ENCODE results near the gene ZC3H4.
A peak's percentile ranks its signal among the peaks of the same experiment; 100 is the strongest.
"Not testable (repeated sequence)": the region's sequence is repeated elsewhere in the genome, so short reads cannot be mapped to it uniquely, and the experiment has no call there.

ZC3H4 gene

DNA sequence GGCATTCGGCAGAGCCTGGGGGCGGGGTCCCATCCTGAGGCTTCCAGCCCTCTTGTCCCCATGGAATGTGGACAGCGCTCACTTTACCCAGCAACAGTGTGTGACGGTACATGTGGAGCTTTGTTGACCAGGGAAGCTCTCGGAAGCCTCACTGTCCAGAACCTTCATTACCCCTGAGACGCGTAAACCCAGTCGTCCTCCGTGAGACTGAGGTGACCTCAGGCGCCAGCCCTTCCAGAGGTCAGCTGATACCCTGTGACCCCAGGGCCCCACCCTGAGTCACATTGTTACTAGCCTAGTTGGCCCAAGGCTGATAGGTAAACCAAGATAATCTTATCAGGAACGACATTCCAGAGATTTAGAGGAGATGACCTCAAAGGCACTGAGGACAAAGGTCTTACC, 55.0 kb downstream of the ZC3H4 start:
- no peaks in the 10 kb centered on the region for H3K9me3 ChIP-seq (ENCODE audit: control insufficient read depth in 5 of 5, low read length in 5 of 5)
- no peaks in the 10 kb centered on the region for H3K36me3 ChIP-seq (ENCODE audit: control insufficient read depth in 5 of 5, insufficient read depth in 5 of 5, low read length in 5 of 5)
- H3K4me3 ChIP-seq (ENCODE audit: low read depth in 1 of 5, low read length in 5 of 5) = no peak overlapping the region
- no peak overlapping the region for H3K9ac ChIP-seq (ENCODE audit: low read length in 5 of 5)
- H3K27ac ChIP-seq (ENCODE audit: low read depth, low read length) = no peak overlapping the region
- H3K4me1 ChIP-seq (ENCODE audit: control insufficient read depth in 5 of 5, insufficient read depth in 5 of 5, low read length in 5 of 5) = no peaks in the 10 kb centered on the region
- no peaks in the 10 kb centered on the region for H3K27me3 ChIP-seq (ENCODE audit: control insufficient read depth in 5 of 5, insufficient read depth in 4 of 5, low read length in 5 of 5)

DNA sequence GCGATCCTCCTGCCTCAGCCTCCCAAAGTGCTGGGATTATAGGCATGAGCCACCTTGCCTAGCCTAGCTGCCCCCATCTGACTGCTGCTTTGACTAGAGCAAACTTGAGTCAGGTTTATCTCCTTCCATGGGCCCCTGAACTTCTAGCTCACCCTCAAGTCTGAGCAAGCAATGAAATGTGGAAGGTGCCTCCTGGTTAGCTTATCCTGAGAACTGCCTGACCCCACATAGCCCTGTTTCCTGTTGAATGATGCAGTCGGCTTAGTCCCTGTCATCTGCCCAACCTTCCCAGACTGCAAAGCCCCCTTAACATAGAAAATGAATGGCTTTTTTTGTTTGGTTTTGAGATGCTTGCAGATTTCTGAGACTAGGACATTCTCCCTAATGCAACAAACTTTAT, 56.2 kb downstream of the ZC3H4 start:
- no peaks in the 10 kb centered on the region for H3K27me3 ChIP-seq (ENCODE audit: control insufficient read depth in 5 of 5, insufficient read depth in 4 of 5, low read length in 5 of 5)
- H3K36me3 ChIP-seq (ENCODE audit: control insufficient read depth in 5 of 5, insufficient read depth in 5 of 5, low read length in 5 of 5) = no peaks in the 10 kb centered on the region
- no peak overlapping the region for H3K4me3 ChIP-seq (ENCODE audit: low read depth in 1 of 5, low read length in 5 of 5)
- H3K9me3 ChIP-seq (ENCODE audit: control insufficient read depth in 5 of 5, low read length in 5 of 5) = no peaks in the 10 kb centered on the region
- no peaks in the 10 kb centered on the region for H3K4me1 ChIP-seq (ENCODE audit: control insufficient read depth in 5 of 5, insufficient read depth in 5 of 5, low read length in 5 of 5)
- H3K27ac ChIP-seq (ENCODE audit: low read depth, low read length) = no peak overlapping the region
- no peak overlapping the region for H3K9ac ChIP-seq (ENCODE audit: low read length in 5 of 5)

GRCh38 chr19:47056411-47056810, 57.2 kb downstream of the ZC3H4 start:
- H3K4me3 ChIP-seq (ENCODE audit: low read depth in 1 of 5, low read length in 5 of 5) = no peak overlapping the region
- no peak overlapping the region for H3K9ac ChIP-seq (ENCODE audit: low read length in 5 of 5)
- no peaks in the 10 kb centered on the region for H3K36me3 ChIP-seq (ENCODE audit: control insufficient read depth in 5 of 5, insufficient read depth in 5 of 5, low read length in 5 of 5)
- H3K9me3 ChIP-seq (ENCODE audit: control insufficient read depth in 5 of 5, low read length in 5 of 5) = no peaks in the 10 kb centered on the region
- no peaks in the 10 kb centered on the region for H3K27me3 ChIP-seq (ENCODE audit: control insufficient read depth in 5 of 5, insufficient read depth in 4 of 5, low read length in 5 of 5)
- H3K4me1 ChIP-seq (ENCODE audit: control insufficient read depth in 5 of 5, insufficient read depth in 5 of 5, low read length in 5 of 5) = no peaks in the 10 kb centered on the region
- no peak overlapping the region for H3K27ac ChIP-seq (ENCODE audit: low read depth, low read length)

- not testable (repeated sequence) for H3K27ac ChIP-seq (ENCODE audit: low read depth, low read length); H3K9ac ChIP-seq (ENCODE audit: low read length in 5 of 5); H3K9me3 ChIP-seq (ENCODE audit: control insufficient read depth in 5 of 5, low read length in 5 of 5); H3K36me3 ChIP-seq (ENCODE audit: control insufficient read depth in 5 of 5, insufficient read depth in 5 of 5, low read length in 5 of 5); H3K4me3 ChIP-seq (ENCODE audit: low read depth in 1 of 5, low read length in 5 of 5); H3K27me3 ChIP-seq (ENCODE audit: control insufficient read depth in 5 of 5, insufficient read depth in 4 of 5, low read length in 5 of 5)
- peaks cover 0 to 16% (median 11%) of the 10 kb centered on the region in 5 donors for H3K4me1 ChIP-seq (ENCODE audit: control insufficient read depth in 5 of 5, insufficient read depth in 5 of 5, low read length in 5 of 5)
Observed at GRCh38 chr19:47050562-47050961, 63.0 kb downstream of the ZC3H4 start.

- Histone ChIP-seq H3K36me3 (ENCODE audit: control insufficient read depth in 5 of 5, insufficient read depth in 5 of 5, low read length in 5 of 5) (peaks cover 0 to 12% (median 0%) of the 10 kb centered on the region in 5 donors), H3K9me3 (ENCODE audit: control insufficient read depth in 5 of 5, low read length in 5 of 5) (no peaks in the 10 kb centered on the region), H3K4me1 (ENCODE audit: control insufficient read depth in 5 of 5, insufficient read depth in 5 of 5, low read length in 5 of 5) (peaks cover 0 to 16% (median 11%) of the 10 kb centered on the region in 5 donors), H3K27ac (ENCODE audit: low read depth, low read length) (no peak overlapping the region), H3K4me3 (ENCODE audit: low read depth in 1 of 5, low read length in 5 of 5) (peak overlapping the region in 2 of 5 donors; percentile 2 to 87), H3K27me3 (ENCODE audit: control insufficient read depth in 5 of 5, insufficient read depth in 4 of 5, low read length in 5 of 5) (no peaks in the 10 kb centered on the region), H3K9ac (ENCODE audit: low read length in 5 of 5) (no peak overlapping the region)
Observed at GRCh38 chr19:47049307-47049700, 64.3 kb downstream of the ZC3H4 start.

- Histone ChIP-seq H3K27me3 (ENCODE audit: control insufficient read depth in 5 of 5, insufficient read depth in 4 of 5, low read length in 5 of 5) (no peaks in the 10 kb centered on the region), H3K27ac (ENCODE audit: low read depth, low read length) (peak overlapping the region; percentile 75), H3K4me3 (ENCODE audit: low read depth in 1 of 5, low read length in 5 of 5) (peak overlapping the region; percentile 72 to 87 (median 81)), H3K9ac (ENCODE audit: low read length in 5 of 5) (peak overlapping the region in 4 of 5 donors; percentile 57 to 77 (median 66)), H3K4me1 (ENCODE audit: control insufficient read depth in 5 of 5, insufficient read depth in 5 of 5, low read length in 5 of 5) (peaks cover 0 to 16% (median 11%) of the 10 kb centered on the region in 5 donors), H3K36me3 (ENCODE audit: control insufficient read depth in 5 of 5, insufficient read depth in 5 of 5, low read length in 5 of 5) (peaks cover 0 to 12% (median 0%) of the 10 kb centered on the region in 5 donors), H3K9me3 (ENCODE audit: control insufficient read depth in 5 of 5, low read length in 5 of 5) (no peaks in the 10 kb centered on the region)
Observed at GRCh38 chr19:47047763-47048405, 65.7 kb downstream of the ZC3H4 start.

GRCh38 chr19:47047272-47047762, 66.3 kb downstream of the ZC3H4 start:
- no peaks in the 10 kb centered on the region for H3K27me3 ChIP-seq (ENCODE audit: control insufficient read depth in 5 of 5, insufficient read depth in 4 of 5, low read length in 5 of 5)
- H3K9ac ChIP-seq (ENCODE audit: low read length in 5 of 5) = peak overlapping the region in 1 of 5 donors; percentile 77
- H3K36me3 ChIP-seq (ENCODE audit: control insufficient read depth in 5 of 5, insufficient read depth in 5 of 5, low read length in 5 of 5) = peaks cover 0 to 12% (median 0%) of the 10 kb centered on the region in 5 donors
- no peaks in the 10 kb centered on the region for H3K9me3 ChIP-seq (ENCODE audit: control insufficient read depth in 5 of 5, low read length in 5 of 5)
- peak overlapping the region; percentile 72 to 87 (median 81) for H3K4me3 ChIP-seq (ENCODE audit: low read depth in 1 of 5, low read length in 5 of 5)
- peaks cover 0 to 16% (median 11%) of the 10 kb centered on the region in 5 donors for H3K4me1 ChIP-seq (ENCODE audit: control insufficient read depth in 5 of 5, insufficient read depth in 5 of 5, low read length in 5 of 5)
- H3K27ac ChIP-seq (ENCODE audit: low read depth, low read length) = no peak overlapping the region

DNA sequence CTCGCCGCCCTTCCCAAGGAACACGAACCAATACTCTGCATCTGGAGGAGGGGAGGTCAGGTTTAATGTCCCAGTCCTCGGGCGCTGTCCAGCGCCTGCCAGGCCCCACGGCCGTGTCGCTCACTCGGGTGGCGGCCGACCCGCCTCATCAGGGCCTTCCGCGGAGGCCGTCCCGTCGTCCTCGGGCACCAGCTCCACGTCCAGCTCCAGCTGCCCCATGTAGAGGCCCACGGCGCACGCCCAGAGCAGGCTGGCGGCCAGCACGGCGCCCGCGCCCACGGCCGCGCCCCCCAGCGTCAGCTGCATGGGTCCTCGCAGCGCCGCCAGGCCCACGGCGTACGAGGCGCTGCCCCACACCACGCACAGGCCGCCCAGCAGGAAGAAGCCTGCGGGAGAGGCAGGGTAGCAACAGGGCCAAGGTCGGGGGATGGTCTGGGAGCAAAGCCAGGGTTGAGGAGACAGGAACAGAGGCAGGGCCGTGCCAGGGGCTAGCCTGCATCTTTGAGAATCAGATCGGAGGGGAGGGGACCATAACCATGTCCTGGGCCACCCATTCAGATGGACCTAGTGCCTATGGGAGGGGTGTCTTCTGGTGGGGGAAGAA, 67.6 kb downstream of the ZC3H4 start:
- Histone ChIP-seq H3K27me3 (ENCODE audit: control insufficient read depth in 5 of 5, insufficient read depth in 4 of 5, low read length in 5 of 5) (no peaks in the 10 kb centered on the region), H3K4me1 (ENCODE audit: control insufficient read depth in 5 of 5, insufficient read depth in 5 of 5, low read length in 5 of 5) (peaks cover 0 to 16% (median 11%) of the 10 kb centered on the region in 5 donors), H3K9me3 (ENCODE audit: control insufficient read depth in 5 of 5, low read length in 5 of 5) (no peaks in the 10 kb centered on the region)

DNA sequence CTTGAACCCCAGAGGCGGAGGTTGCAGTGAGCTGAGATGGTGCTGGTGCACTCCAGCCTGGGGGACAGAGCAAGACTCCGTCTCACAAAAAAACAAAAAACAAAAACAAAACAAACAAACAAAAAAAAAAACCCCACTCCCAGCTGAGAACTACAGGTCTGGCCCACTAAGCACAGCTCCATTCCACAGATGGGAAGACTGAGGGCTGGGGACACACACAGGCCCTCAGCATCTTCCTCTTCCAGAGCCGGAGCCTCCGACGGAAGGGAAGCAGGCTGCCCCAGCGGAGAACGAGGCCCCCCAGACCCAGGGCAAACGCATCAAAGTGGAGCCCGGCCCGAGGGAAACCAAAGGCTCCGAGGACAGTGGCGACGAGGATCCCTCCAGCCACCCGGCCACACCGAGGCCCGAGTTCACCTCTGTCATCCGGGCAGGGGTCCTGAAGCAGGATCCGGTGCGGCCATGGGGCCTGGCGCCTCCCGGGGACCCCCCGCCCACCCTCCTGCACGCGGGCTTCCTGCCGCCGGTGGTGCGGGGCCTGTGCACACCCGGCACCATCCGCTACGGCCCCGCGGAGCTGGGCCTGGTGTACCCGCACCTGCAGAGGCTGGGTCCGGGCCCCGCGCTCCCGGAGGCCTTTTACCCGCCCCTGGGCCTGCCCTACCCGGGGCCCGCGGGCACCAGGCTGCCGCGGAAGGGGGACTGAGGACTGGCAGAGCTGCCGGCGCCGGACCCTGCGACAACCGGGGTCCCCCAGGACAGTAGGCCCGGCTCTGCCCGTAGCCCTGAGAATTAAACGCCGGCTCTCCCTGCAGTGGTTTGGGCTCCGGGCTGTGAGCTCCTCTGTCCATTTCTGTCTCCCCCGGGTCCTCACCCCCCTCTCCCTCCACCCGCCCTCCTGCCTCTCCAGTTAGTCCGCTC, 68.4 kb downstream of the ZC3H4 start:
- Histone ChIP-seq H3K4me3 (ENCODE audit: low read depth in 1 of 5, low read length in 5 of 5) (no peak overlapping the region), H3K27me3 (ENCODE audit: control insufficient read depth in 5 of 5, insufficient read depth in 4 of 5, low read length in 5 of 5) (no peaks in the 10 kb centered on the region), H3K36me3 (ENCODE audit: control insufficient read depth in 5 of 5, insufficient read depth in 5 of 5, low read length in 5 of 5) (peaks cover 0 to 12% (median 0%) of the 10 kb centered on the region in 5 donors), H3K27ac (ENCODE audit: low read depth, low read length) (no peak overlapping the region), H3K4me1 (ENCODE audit: control insufficient read depth in 5 of 5, insufficient read depth in 5 of 5, low read length in 5 of 5) (peaks cover 0 to 16% (median 11%) of the 10 kb centered on the region in 5 donors), H3K9me3 (ENCODE audit: control insufficient read depth in 5 of 5, low read length in 5 of 5) (no peaks in the 10 kb centered on the region), H3K9ac (ENCODE audit: low read length in 5 of 5) (no peak overlapping the region)

More for the DNA sequence above, 67.6 kb downstream of the ZC3H4 start:
- peaks cover 0 to 12% (median 0%) of the 10 kb centered on the region in 5 donors for H3K36me3 ChIP-seq (ENCODE audit: control insufficient read depth in 5 of 5, insufficient read depth in 5 of 5, low read length in 5 of 5)
- no peak overlapping the region for H3K4me3 ChIP-seq (ENCODE audit: low read depth in 1 of 5, low read length in 5 of 5)
- no peak overlapping the region for H3K27ac ChIP-seq (ENCODE audit: low read depth, low read length)
- H3K9ac ChIP-seq (ENCODE audit: low read length in 5 of 5) = no peak overlapping the region

All from subcutaneous abdominal adipose tissue (tissue), 5 donors.